Measurements from ENCODE around the gene MPRIP.

DNA sequence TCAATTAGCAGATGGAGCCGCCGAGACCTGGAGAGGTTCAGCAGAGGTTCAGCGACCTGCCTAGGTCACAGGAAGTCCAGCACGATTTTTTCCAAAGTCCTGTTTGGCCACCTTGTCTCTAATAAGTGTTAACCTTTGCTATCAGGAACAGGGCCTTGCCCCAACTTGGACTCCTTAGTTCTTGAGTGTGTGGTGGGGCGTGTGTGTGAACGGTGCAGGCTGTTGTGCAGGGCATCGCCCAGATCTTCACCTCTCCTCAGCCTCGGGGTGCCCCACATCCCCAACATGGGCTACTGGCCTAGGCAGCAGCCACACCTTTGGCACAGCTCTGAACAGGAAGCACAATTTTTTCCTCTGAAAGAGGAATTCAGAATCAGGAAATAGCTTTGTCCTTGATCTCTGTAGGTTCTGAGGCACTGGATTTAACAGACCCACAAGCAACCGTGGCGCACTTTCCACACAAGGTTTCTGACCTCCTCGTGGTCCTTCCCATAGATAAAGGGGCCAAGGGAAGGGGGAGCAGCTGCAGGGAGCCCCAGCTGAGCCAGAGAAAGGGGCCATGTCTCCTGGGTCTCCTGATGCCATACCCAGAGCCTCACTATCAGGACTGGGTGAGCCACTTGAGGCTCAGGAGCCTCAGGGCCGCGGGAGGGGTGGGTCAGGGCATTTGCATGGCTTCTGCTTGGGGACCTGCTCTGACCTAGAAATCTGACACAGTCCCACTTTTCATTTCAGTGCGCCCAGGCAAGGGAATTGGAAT lies 10.4 kb downstream of the MPRIP start:
- TF ChIP-seq, protein P1, sequence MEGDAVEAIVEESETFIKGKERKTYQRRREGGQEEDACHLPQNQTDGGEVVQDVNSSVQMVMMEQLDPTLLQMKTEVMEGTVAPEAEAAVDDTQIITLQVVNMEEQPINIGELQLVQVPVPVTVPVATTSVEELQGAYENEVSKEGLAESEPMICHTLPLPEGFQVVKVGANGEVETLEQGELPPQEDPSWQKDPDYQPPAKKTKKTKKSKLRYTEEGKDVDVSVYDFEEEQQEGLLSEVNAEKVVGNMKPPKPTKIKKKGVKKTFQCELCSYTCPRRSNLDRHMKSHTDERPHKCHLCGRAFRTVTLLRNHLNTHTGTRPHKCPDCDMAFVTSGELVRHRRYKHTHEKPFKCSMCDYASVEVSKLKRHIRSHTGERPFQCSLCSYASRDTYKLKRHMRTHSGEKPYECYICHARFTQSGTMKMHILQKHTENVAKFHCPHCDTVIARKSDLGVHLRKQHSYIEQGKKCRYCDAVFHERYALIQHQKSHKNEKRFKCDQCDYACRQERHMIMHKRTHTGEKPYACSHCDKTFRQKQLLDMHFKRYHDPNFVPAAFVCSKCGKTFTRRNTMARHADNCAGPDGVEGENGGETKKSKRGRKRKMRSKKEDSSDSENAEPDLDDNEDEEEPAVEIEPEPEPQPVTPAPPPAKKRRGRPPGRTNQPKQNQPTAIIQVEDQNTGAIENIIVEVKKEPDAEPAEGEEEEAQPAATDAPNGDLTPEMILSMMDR (conservative IDR thresholded peaks at IDR 0.05) = no peak
- no peak for TF ChIP-seq ZFX (IDR thresholded peaks at IDR 0.05)
